GM12878 (cell line): Measurements from ENCODE around the gene KCNJ18. TPM values are rescaled to one million over a fixed set of nuclear protein-coding genes. Genes with fewer than 3 reads are reported as not detected.
"Not testable (repeated sequence)": the region's sequence is repeated elsewhere in the genome, so short reads cannot be mapped to it uniquely, and the experiment has no call there.

Experiments used
- ATAC-seq: fragments of 200-7000 bp; cut with Tn5 transposase; 3 replicates; pipeline ENCODE4 v1.9.1; 2020; ENCODE audit warnings: mild to moderate bottlenecking, moderate library complexity
- BruUV-seq: library from RNA; stranded (reverse); fragments of 400-500 nt; replicated peaks from 2 replicates; lab custom pipeline; 2021; lab: Mats Ljungman, UMichigan
- CTCF ChIA-PET: fragments of 300-600 bp; sonication (Branson Sonifier 250); formaldehyde crosslinking; extraction: SDS; loops from one replicate; lab custom pipeline; 2021; ENCODE audit warnings: inconsistent platforms; lab: Yijun Ruan, JAX
- POLR2A ChIA-PET: fragments of 350-600 bp; formaldehyde crosslinking; extraction: SDS; loops from one replicate; lab custom pipeline; 2021; ENCODE audit warnings: inconsistent platforms; lab: Charles Lee
- RAD21 ChIA-PET: fragments of 300-600 bp; sonication (Branson Sonifier 250); formaldehyde crosslinking; loops from one replicate; lab custom pipeline; 2023; ENCODE audit warnings: antibody characterized with exemption; ENCODE audit not compliant: unreplicated experiment; lab: Charles Lee
- SMC1A ChIA-PET: fragments of 300-600 bp; sonication (Branson Sonifier 250); formaldehyde crosslinking; loops from one replicate; lab custom pipeline; 2023; ENCODE audit not compliant: unreplicated experiment, uncharacterized antibody; lab: Charles Lee
- DNase-seq: peaks from one replicate; pipeline ENCODE4 v3.0.0-alpha.2; 2011; ENCODE audit warnings: low read depth, low spot score
- FAIRE-seq: peaks from 3 replicates; lab custom pipeline; 2011; peaks lifted over from hg19 to GRCh38; lab: Jason Lieb, UNC
- H2AFZ ChIP-seq: 2 replicates; pipeline ENCODE4 v1.6.0; 2011; ENCODE audit warnings: low read depth, low read length, control low read depth; ENCODE audit not compliant: control insufficient read depth
- H3K27ac ChIP-seq: 2 replicates; pipeline ENCODE4 v1.5.1; 2011; ENCODE audit warnings: control low read depth; ENCODE audit not compliant: control insufficient read depth, insufficient read depth
- H3K27me3 ChIP-seq, 2 experiments: replicated peaks in 1 of 2; 2 replicates each; pipeline versions ENCODE4 v1.6.0 to v1.6.1; 2011; ENCODE audit warnings: low read length in 1 of 2; ENCODE audit not compliant: control insufficient read depth in 2 of 2, insufficient read depth in 2 of 2
- H3K36me3 ChIP-seq, 2 experiments: 2 replicates each; pipeline ENCODE4 v1.5.1; 2011; ENCODE audit warnings: low read length in 1 of 2; ENCODE audit not compliant: control insufficient read depth in 2 of 2, insufficient read depth in 2 of 2
- H3K4me1 ChIP-seq: 2 replicates; pipeline ENCODE4 v1.6.1; 2011; ENCODE audit warnings: mild to moderate bottlenecking, low read length, moderate library complexity, mixed read lengths; ENCODE audit not compliant: control insufficient read depth, insufficient read depth
- H3K4me2 ChIP-seq: 2 replicates; pipeline ENCODE4 v1.6.0; 2011; ENCODE audit warnings: control low read depth; ENCODE audit not compliant: control insufficient read depth, insufficient read depth
- H3K4me3 ChIP-seq: fragments of 200-600 bp; sonication (generic); 2 replicates; pipeline ENCODE4 v1.5.1; 2016
- H3K79me2 ChIP-seq: 2 replicates; pipeline ENCODE4 v1.6.0; 2011; ENCODE audit warnings: low read length; ENCODE audit not compliant: control insufficient read depth, insufficient read depth
- H3K9ac ChIP-seq: 2 replicates; pipeline ENCODE4 v1.8.0; 2011; ENCODE audit warnings: low read length, control low read depth, mixed read lengths; ENCODE audit not compliant: control insufficient read depth, insufficient read depth
- H3K9me3 ChIP-seq: replicated peaks from 3 replicates; pipeline ENCODE4 v1.5.1; 2011; ENCODE audit warnings: mild to moderate bottlenecking, low read length; ENCODE audit not compliant: control insufficient read depth, insufficient read depth
- H4K20me1 ChIP-seq: 2 replicates; pipeline ENCODE4 v1.6.0; 2011; ENCODE audit not compliant: control insufficient read depth, insufficient read depth
- WGBS: methylation state at CpG from one replicate; pipeline ENCODE4 v1.1.6; 2016; ENCODE audit warnings: low lambda C conversion rate; ENCODE audit not compliant: insufficient replicate concordance, insufficient coverage; ENCODE audit errors: missing lambda C conversion rate; 5-methylcytosine and 5-hydroxymethylcytosine counted together
- in situ Hi-C: fragments of 300-500 bp; cut with MboI; formaldehyde crosslinking; loops from 9 replicates; pipeline ENCODE4 v1.14.3; 2018; ENCODE audit warnings: mixed read lengths
- intact Hi-C: fragments of 100-400 bp; cut with micrococcal nuclease; formaldehyde crosslinking; loops from one replicate; pipeline ENCODE4 v1.14.2; 2022; ENCODE audit not compliant: unreplicated experiment
- polyA plus RNA-seq, 11 experiments: library from polyadenylated mRNA; depleted of rRNA in 4 of 11; unstranded in 6 of 11; stranded (reverse) in 5 of 11; fragments of >200 nt; fragmentation: Nextera tagmentation in 4 of 11; fragmentation: Illumina TruSeq in 1 of 11; extraction: Ambion mirVana in 4 of 11; extraction: Trizol in 1 of 11; gene quantifications; 1 replicate in 1 of 11; 2 replicates in 10 of 11; pipeline versions ENCODE4 v1.2.1 to v1.2.3, GENCODE V29; 2011 to 2016; ENCODE audit warnings: inconsistent platforms in 2 of 11, missing spikeins in 2 of 11, low read depth in 1 of 11
- total RNA-seq, 4 experiments: library from RNA; depleted of rRNA in 3 of 4; stranded (reverse); fragments of >200 nt in 3 of 4; fragmentation: Illumina TruSeq in 1 of 4; extraction: Trizol in 1 of 4; gene quantifications; 2 replicates each; pipeline versions ENCODE4 v1.2.1 to v1.2.3, GENCODE V29; 2013 to 2021

The KCNJ18 gene
- total and polyA plus RNA-seq, 10 of the 15 experiments (the other 5 are each of a cell fraction or from before 2014, with no cell fraction given) = not detected

GRCh38 chr17:21715877-21716276 lies 23.6 kb downstream of the KCNJ18 start:
- CTCF ChIA-PET, H3K27me3 ChIP-seq, H2AFZ ChIP-seq: not testable (repeated sequence)

GRCh38 chr17:21718971-21719370 lies 26.6 kb downstream of the KCNJ18 start:
- intact Hi-C loops, H4K20me1 ChIP-seq, H3K4me3 ChIP-seq, ATAC-seq, RAD21 ChIA-PET, H3K9me3 ChIP-seq, H3K9ac ChIP-seq, FAIRE-seq, CTCF ChIA-PET, POLR2A ChIA-PET, H3K27ac ChIP-seq, BruUV-seq, H3K27me3 ChIP-seq, H3K4me1 ChIP-seq, H3K4me2 ChIP-seq, in situ Hi-C loops, H3K79me2 ChIP-seq, SMC1A ChIA-PET, H2AFZ ChIP-seq, H3K36me3 ChIP-seq, DNase-seq: not testable (repeated sequence)

More at GRCh38 chr17:21715877-21716276, 23.6 kb downstream of the KCNJ18 start:
- ATAC-seq, in situ Hi-C loops, H3K4me3 ChIP-seq, H3K36me3 ChIP-seq, RAD21 ChIA-PET, H3K9ac ChIP-seq, H3K4me1 ChIP-seq, H3K79me2 ChIP-seq, H3K9me3 ChIP-seq, H4K20me1 ChIP-seq, BruUV-seq, intact Hi-C loops, FAIRE-seq, H3K27ac ChIP-seq, H3K4me2 ChIP-seq, DNase-seq, SMC1A ChIA-PET, POLR2A ChIA-PET: not testable (repeated sequence)
- WGBS = 33% methylated on average over 2 of the region's 3 CpGs

- H3K9me3 ChIP-seq, in situ Hi-C loops, H3K27ac ChIP-seq, DNase-seq, H3K4me3 ChIP-seq, H3K79me2 ChIP-seq, ATAC-seq, H2AFZ ChIP-seq, RAD21 ChIA-PET, CTCF ChIA-PET, FAIRE-seq, H3K27me3 ChIP-seq, SMC1A ChIA-PET, intact Hi-C loops, H3K4me1 ChIP-seq, H3K4me2 ChIP-seq, POLR2A ChIA-PET, H3K9ac ChIP-seq, H3K36me3 ChIP-seq, H4K20me1 ChIP-seq, BruUV-seq: not testable (repeated sequence)
- 20% methylated on average over 12 of the region's 12 CpGs for WGBS
These were observed 27.3 kb downstream of the KCNJ18 start for GRCh38 chr17:21719511-21720226.

- intact Hi-C loops, in situ Hi-C loops: not testable (repeated sequence)
These were observed 28.2 kb downstream of the KCNJ18 start for GRCh38 chr17:21720566-21720965.

More at GRCh38 chr17:21720566-21720965, 28.2 kb downstream of the KCNJ18 start:
- H3K4me3 ChIP-seq, H3K4me1 ChIP-seq, H3K27ac ChIP-seq, H3K9me3 ChIP-seq, H3K36me3 ChIP-seq, DNase-seq, H2AFZ ChIP-seq, CTCF ChIA-PET, H3K4me2 ChIP-seq, ATAC-seq, BruUV-seq, H3K79me2 ChIP-seq, H3K27me3 ChIP-seq, RAD21 ChIA-PET, POLR2A ChIA-PET, H3K9ac ChIP-seq, FAIRE-seq, SMC1A ChIA-PET, H4K20me1 ChIP-seq: not testable (repeated sequence)
- 5% methylated on average over 8 of the region's 8 CpGs for WGBS
